ENCODE data around the gene ANO6. TPM values are rescaled to one million over a fixed set of nuclear protein-coding genes. Genes with fewer than 3 reads are reported as not detected.

The ANO6 gene
- total RNA-seq, 1 donor from 2014 or later = 69.9 TPM

GRCh38 chr12:45342848-45343247 lies 127.0 kb downstream of the ANO6 start:
- no peak for DNase-seq (ENCODE audit: low read depth)
- H3K36me3 ChIP-seq (ENCODE audit: control insufficient read depth, insufficient read depth, low read length) = no peaks in the 10 kb centered on the region
- no peak for TF ChIP-seq CTCF (IDR thresholded peaks at IDR 0.05; ENCODE audit: insufficient read depth, low read length, poor library complexity, severe bottlenecking)
- no peaks in the 10 kb centered on the region for H3K27me3 ChIP-seq (ENCODE audit: control insufficient read depth, insufficient read depth, low read length)
- no peak overlapping the region for H3K4me3 ChIP-seq (ENCODE audit: low read depth, low read length)

- no peak for TF ChIP-seq CTCF (IDR thresholded peaks at IDR 0.05; ENCODE audit: insufficient read depth, low read length, poor library complexity, severe bottlenecking)
- H3K36me3 ChIP-seq (ENCODE audit: control insufficient read depth, insufficient read depth, low read length) = no peaks in the 10 kb centered on the region
- H3K27me3 ChIP-seq (ENCODE audit: control insufficient read depth, insufficient read depth, low read length) = no peaks in the 10 kb centered on the region
- DNase-seq (ENCODE audit: low read depth) = no peak
- no peak overlapping the region for H3K4me3 ChIP-seq (ENCODE audit: low read depth, low read length)
Observed at GRCh38 chr12:45343269-45344051, 127.6 kb downstream of the ANO6 start.

- Histone ChIP-seq H3K36me3 (ENCODE audit: control insufficient read depth, insufficient read depth, low read length) (peaks cover 2% of the 10 kb centered on the region), H3K27me3 (ENCODE audit: control insufficient read depth, insufficient read depth, low read length) (no peaks in the 10 kb centered on the region), H3K4me3 (ENCODE audit: low read depth, low read length) (no peak overlapping the region)
- no peak for DNase-seq (ENCODE audit: low read depth)
- no peak for TF ChIP-seq CTCF (IDR thresholded peaks at IDR 0.05; ENCODE audit: insufficient read depth, low read length, poor library complexity, severe bottlenecking)
Observed at GRCh38 chr12:45348311-45348710, 132.4 kb downstream of the ANO6 start.

GRCh38 chr12:45348986-45349385 lies 133.1 kb downstream of the ANO6 start:
- no peaks in the 10 kb centered on the region for H3K27me3 ChIP-seq (ENCODE audit: control insufficient read depth, insufficient read depth, low read length)
- no peak for DNase-seq (ENCODE audit: low read depth)
- H3K4me3 ChIP-seq (ENCODE audit: low read depth, low read length) = no peak overlapping the region
- no peak for TF ChIP-seq CTCF (IDR thresholded peaks at IDR 0.05; ENCODE audit: insufficient read depth, low read length, poor library complexity, severe bottlenecking)
- H3K36me3 ChIP-seq (ENCODE audit: control insufficient read depth, insufficient read depth, low read length) = peaks cover 2% of the 10 kb centered on the region

GRCh38 chr12:45349916-45350315 lies 134.0 kb downstream of the ANO6 start:
- Histone ChIP-seq H3K36me3 (ENCODE audit: control insufficient read depth, insufficient read depth, low read length) (peaks cover 2% of the 10 kb centered on the region), H3K27me3 (ENCODE audit: control insufficient read depth, insufficient read depth, low read length) (no peaks in the 10 kb centered on the region), H3K4me3 (ENCODE audit: low read depth, low read length) (no peak overlapping the region)
- no peak for TF ChIP-seq CTCF (IDR thresholded peaks at IDR 0.05; ENCODE audit: insufficient read depth, low read length, poor library complexity, severe bottlenecking)
- no peak for DNase-seq (ENCODE audit: low read depth)

GRCh38 chr12:45350861-45351260 lies 135.0 kb downstream of the ANO6 start:
- no peaks in the 10 kb centered on the region for H3K27me3 ChIP-seq (ENCODE audit: control insufficient read depth, insufficient read depth, low read length)
- DNase-seq (ENCODE audit: low read depth) = no peak
- H3K4me3 ChIP-seq (ENCODE audit: low read depth, low read length) = no peak overlapping the region
- peaks cover 2% of the 10 kb centered on the region for H3K36me3 ChIP-seq (ENCODE audit: control insufficient read depth, insufficient read depth, low read length)
- TF ChIP-seq CTCF (IDR thresholded peaks at IDR 0.05; ENCODE audit: insufficient read depth, low read length, poor library complexity, severe bottlenecking) = no peak
